Thoracic aorta (tissue), 2 donors: ENCODE data around the gene BCKDHB. TPM values are rescaled to one million over a fixed set of nuclear protein-coding genes. Genes with fewer than 3 reads are reported as not detected.

Source experiments
- ATAC-seq: fragments of 150-250 bp; one replicate; pipeline ENCODE4 v1.8.0; 2017; ENCODE audit warnings: low read depth; ENCODE audit not compliant: insufficient number of reproducible peaks, low FRiP score
- DNase-seq: peaks from one replicate; pipeline ENCODE4 v3.0.0-alpha.2; 2020; ENCODE audit warnings: low spot score
- H3K27ac ChIP-seq, 2 donors: fragments of 200-600 bp; sonication (generic); 1 replicate in 1 of 2; 2 replicates in 1 of 2; pipeline ENCODE4 v1.5.1; 2016; ENCODE audit warnings: mild to moderate bottlenecking in 2 of 2, moderate library complexity in 2 of 2
- H3K27me3 ChIP-seq: fragments of 200-600 bp; sonication (generic); replicated peaks from 2 replicates; pipeline ENCODE4 v1.6.0; 2016; ENCODE audit warnings: mild to moderate bottlenecking; ENCODE audit not compliant: insufficient read depth
- H3K36me3 ChIP-seq: fragments of 200-600 bp; sonication (generic); one replicate; pipeline ENCODE4 v1.5.1; 2016
- H3K4me1 ChIP-seq, 2 donors: fragments of 200-600 bp; sonication (generic); 1 replicate in 1 of 2; 2 replicates in 1 of 2; pipeline versions ENCODE4 v1.5.1 to v1.6.0; 2016; ENCODE audit warnings: low read depth in 2 of 2, mild to moderate bottlenecking in 1 of 2; ENCODE audit not compliant: control insufficient read depth in 1 of 2
- H3K4me3 ChIP-seq: fragments of 200-600 bp; sonication (generic); 2 replicates; pipeline ENCODE4 v1.5.1; 2016; ENCODE audit warnings: mild to moderate bottlenecking
- H3K9me3 ChIP-seq: fragments of 200-600 bp; sonication (generic); 2 replicates; pipeline ENCODE4 v1.5.1; 2016
- CTCF ChIP-seq: fragments of 200-600 bp; sonication (generic); IDR thresholded peaks from one replicate; pipeline ENCODE4 v1.5.1; 2019; ENCODE audit warnings: antibody characterized with exemption
- total RNA-seq, 2 donors: library from RNA; depleted of rRNA; stranded (reverse); fragments of >200 nt; gene quantifications; one replicate each; pipeline versions ENCODE4 v1.1.0 to v1.2.3, GENCODE V29; 2016

The BCKDHB gene
- total RNA-seq, 2 donors from 2014 or later, result 14.1 to 22.1 TPM

GRCh38 chr6:80091506-80091905 lies 15.0 kb upstream of the BCKDHB start:
- no peak for TF ChIP-seq CTCF
- DNase-seq, result no peak
- Histone ChIP-seq H3K27me3 (no peaks in the 10 kb centered on the region), H3K4me3 (no peak overlapping the region), H3K4me1 (no peaks in the 10 kb centered on the region), H3K27ac (no peak overlapping the region), H3K9me3 (no peaks in the 10 kb centered on the region), H3K36me3 (no peaks in the 10 kb centered on the region)
- ATAC-seq, result no peak

- no peaks in the 10 kb centered on the region for H3K27me3 ChIP-seq
- H3K36me3 ChIP-seq, result no peaks in the 10 kb centered on the region
- DNase-seq (no peak), ATAC-seq (no peak)
- H3K27ac ChIP-seq, result no peak overlapping the region
- no peaks in the 10 kb centered on the region for H3K4me1 ChIP-seq
- no peaks in the 10 kb centered on the region for H3K9me3 ChIP-seq
- TF ChIP-seq CTCF, result peak; percentile 55
- no peak overlapping the region for H3K4me3 ChIP-seq
These were observed 12.5 kb upstream of the BCKDHB start for GRCh38 chr6:80094017-80094416.

- no peak overlapping the region for H3K27ac ChIP-seq
- H3K4me3 ChIP-seq, result no peak overlapping the region
- no peaks in the 10 kb centered on the region for H3K9me3 ChIP-seq
- no peaks in the 10 kb centered on the region for H3K36me3 ChIP-seq
- DNase-seq (no peak), ATAC-seq (no peak)
- TF ChIP-seq CTCF, result no peak
- no peaks in the 10 kb centered on the region for H3K4me1 ChIP-seq
- H3K27me3 ChIP-seq, result no peaks in the 10 kb centered on the region
These were observed 10.9 kb upstream of the BCKDHB start for GRCh38 chr6:80095600-80095999.

GRCh38 chr6:80098392-80098791 lies 8.1 kb upstream of the BCKDHB start:
- Histone ChIP-seq H3K27ac (no peak overlapping the region), H3K36me3 (no peaks in the 10 kb centered on the region), H3K4me1 (no peaks in the 10 kb centered on the region), H3K27me3 (no peaks in the 10 kb centered on the region), H3K9me3 (no peaks in the 10 kb centered on the region), H3K4me3 (no peak overlapping the region)
- ATAC-seq (no peak), DNase-seq (no peak)
- TF ChIP-seq CTCF, result no peak

GRCh38 chr6:80104520-80104919 lies 2.0 kb upstream of the BCKDHB start:
- no peak for ATAC-seq
- Histone ChIP-seq H3K9me3 (no peaks in the 10 kb centered on the region), H3K36me3 (no peaks in the 10 kb centered on the region), H3K27me3 (no peaks in the 10 kb centered on the region), H3K4me1 (peaks cover 0 to 7% of the 10 kb centered on the region in 2 donors), H3K4me3 (no peak overlapping the region), H3K27ac (no peak overlapping the region)
- DNase-seq, result no peak
- no peak for TF ChIP-seq CTCF
